ENCODE measurements around the gene KLRC4. TPM values are rescaled to one million over a fixed set of nuclear protein-coding genes. Genes with fewer than 3 reads are reported as not detected.
"Not testable (repeated sequence)": the region's sequence is repeated elsewhere in the genome, so short reads cannot be mapped to it uniquely, and the experiment has no call there.

Gene KLRC4
- total and polyA plus RNA-seq, 2 of the 4 experiments (the other 2 are of a cell fraction), result not detected

- H4K5ac ChIP-seq (ENCODE audit: low read depth, low read length); ATAC-seq (ENCODE audit: low read depth); H3K4me1 ChIP-seq (ENCODE audit: control insufficient read depth, insufficient read depth, low read length); BruUV-seq (replicated peaks); H3K36me3 ChIP-seq (ENCODE audit: control insufficient read depth, insufficient read depth, low read length); H2AFZ ChIP-seq (replicated peaks; ENCODE audit: low read length, poor library complexity); H4K8ac ChIP-seq (ENCODE audit: low read depth in 2 of 2, low read length in 2 of 2); H4K91ac ChIP-seq (ENCODE audit: insufficient read depth, low read depth, low read length); H3K27ac ChIP-seq (ENCODE audit: insufficient read depth, low read length); H3K4ac ChIP-seq (ENCODE audit: low read depth, low read length); H3K4me2 ChIP-seq (ENCODE audit: low read depth, low read length); H3K9ac ChIP-seq (ENCODE audit: low read depth, low read length); H2BK15ac ChIP-seq (ENCODE audit: low read depth, low read length); CTCF ChIA-PET; H3K27me3 ChIP-seq (ENCODE audit: control insufficient read depth, insufficient read depth, low read length); intact Hi-C loops (cut with micrococcal nuclease); H2BK20ac ChIP-seq (ENCODE audit: low read depth, low read length); POLR2A ChIA-PET (ENCODE audit: unreplicated experiment); dilution Hi-C loops (cut with HindIII; ENCODE audit: low sequenced_read_pairs, unreplicated experiment); in situ Hi-C loops (cut with MboI; ENCODE audit: low sequenced_read_pairs); H2BK120ac ChIP-seq (ENCODE audit: low read depth, low read length); H3K9me1 ChIP-seq (ENCODE audit: insufficient read depth, low read length); H2AK9ac ChIP-seq (replicated peaks; ENCODE audit: low read depth, low read length, poor library complexity); H3K14ac ChIP-seq (replicated peaks; ENCODE audit: low read depth, low read length); H3K23ac ChIP-seq (ENCODE audit: low read depth, low read length); H3K9me3 ChIP-seq (ENCODE audit: control insufficient read depth, insufficient read depth, low read length); H3K79me1 ChIP-seq (ENCODE audit: low read depth in 1 of 2, low read length in 2 of 2); H4K20me1 ChIP-seq (ENCODE audit: insufficient read depth, low read length); H3K56ac ChIP-seq (ENCODE audit: extremely low read depth, insufficient read depth, low read length); H2AK5ac ChIP-seq (ENCODE audit: low read depth, low read length); H2BK5ac ChIP-seq (ENCODE audit: low read depth, low read length, poor library complexity, severe bottlenecking); H3K4me3 ChIP-seq (ENCODE audit: insufficient read depth, low read depth, low read length); H3K18ac ChIP-seq (ENCODE audit: low read depth, low read length); DNase-seq: not testable (repeated sequence)
- 88% methylated on average over 5 of the region's 15 CpGs; no CpG with 5 or more reads in 1 of the 2 experiments for WGBS, 2 experiments (ENCODE audit: extremely low coverage in 2 of 2, insufficient read length in 1 of 2)
Observed at GRCh38 chr12:10396176-10396575, 13.4 kb downstream of the KLRC4 start.

All from IMR-90 (cell line).